ENCODE data around the gene PCCA. TPM values are rescaled to one million over a fixed set of nuclear protein-coding genes. Genes with fewer than 3 reads are reported as not detected.

PCCA gene
- total RNA-seq, 3 donors from 2014 or later, result 46.6 to 69.8 (median 64.7) TPM

GRCh38 chr13:100517135-100517534 lies 428.2 kb downstream of the PCCA start:
- intact Hi-C loops (cut with DNase I; ENCODE audit: low total_unique reads), result no loop called here
- no peaks in the 10 kb centered on the region for H3K27me3 ChIP-seq
- no peaks in the 10 kb centered on the region for H3K4me1 ChIP-seq
- H3K4me3 ChIP-seq, result no peak overlapping the region
- H3K9me3 ChIP-seq, result no peaks in the 10 kb centered on the region
- TF ChIP-seq CTCF (IDR thresholded peaks at IDR 0.05) (no peak), POLR2AphosphoS5 (IDR thresholded peaks at IDR 0.05) (no peak), POLR2A (IDR thresholded peaks at IDR 0.05) (no peak)
- H3K36me3 ChIP-seq, result no peaks in the 10 kb centered on the region
- DNase-seq (ENCODE audit: low spot score in 2 of 2), result no peak
- no peak overlapping the region for H3K27ac ChIP-seq

GRCh38 chr13:100517728-100518127 lies 428.8 kb downstream of the PCCA start:
- Histone ChIP-seq H3K9me3 (no peaks in the 10 kb centered on the region), H3K36me3 (no peaks in the 10 kb centered on the region), H3K27me3 (no peaks in the 10 kb centered on the region), H3K27ac (no peak overlapping the region), H3K4me1 (no peaks in the 10 kb centered on the region), H3K4me3 (no peak overlapping the region)
- no peak for TF ChIP-seq POLR2A (IDR thresholded peaks at IDR 0.05)
- no peak for TF ChIP-seq CTCF (IDR thresholded peaks at IDR 0.05)
- no peak for DNase-seq (ENCODE audit: low spot score in 2 of 2)
- intact Hi-C loops (cut with DNase I; ENCODE audit: low total_unique reads), result no loop called here

GRCh38 chr13:100518394-100519062 lies 429.6 kb downstream of the PCCA start:
- no peak for TF ChIP-seq POLR2AphosphoS5 (IDR thresholded peaks at IDR 0.05)
- no peak for TF ChIP-seq CTCF (IDR thresholded peaks at IDR 0.05)
- TF ChIP-seq POLR2A (IDR thresholded peaks at IDR 0.05), result no peak

GRCh38 chr13:100519626-100520025 lies 430.7 kb downstream of the PCCA start:
- Histone ChIP-seq H3K4me1 (no peaks in the 10 kb centered on the region), H3K9me3 (no peaks in the 10 kb centered on the region), H3K27ac (no peak overlapping the region), H3K4me3 (no peak overlapping the region), H3K27me3 (no peaks in the 10 kb centered on the region), H3K36me3 (no peaks in the 10 kb centered on the region)
- no peak for TF ChIP-seq POLR2A (IDR thresholded peaks at IDR 0.05)
- no peak for TF ChIP-seq POLR2AphosphoS5 (IDR thresholded peaks at IDR 0.05)
- TF ChIP-seq CTCF (IDR thresholded peaks at IDR 0.05), result no peak
- no peak for DNase-seq (ENCODE audit: low spot score in 2 of 2)
- intact Hi-C loops (cut with DNase I; ENCODE audit: low total_unique reads), result no loop called here

More at GRCh38 chr13:100518394-100519062, 429.6 kb downstream of the PCCA start:
- DNase-seq (ENCODE audit: low spot score in 2 of 2), result no peak
- no peaks in the 10 kb centered on the region for H3K27me3 ChIP-seq
- no peaks in the 10 kb centered on the region for H3K36me3 ChIP-seq
- intact Hi-C loops (cut with DNase I; ENCODE audit: low total_unique reads), result no loop called here
- H3K27ac ChIP-seq, result no peak overlapping the region
- no peak overlapping the region for H3K4me3 ChIP-seq
- H3K4me1 ChIP-seq, result no peaks in the 10 kb centered on the region
- no peaks in the 10 kb centered on the region for H3K9me3 ChIP-seq

- DNase-seq (ENCODE audit: low spot score in 2 of 2), result no peak
- TF ChIP-seq CTCF (IDR thresholded peaks at IDR 0.05), result no peak
- TF ChIP-seq POLR2AphosphoS5 (IDR thresholded peaks at IDR 0.05), result no peak
- TF ChIP-seq POLR2A (IDR thresholded peaks at IDR 0.05), result no peak
- Histone ChIP-seq H3K9me3 (no peaks in the 10 kb centered on the region), H3K27ac (no peak overlapping the region), H3K4me3 (no peak overlapping the region), H3K4me1 (no peaks in the 10 kb centered on the region), H3K36me3 (no peaks in the 10 kb centered on the region), H3K27me3 (no peaks in the 10 kb centered on the region)
- intact Hi-C loops (cut with DNase I; ENCODE audit: low total_unique reads), result no loop called here
These were observed 432.3 kb downstream of the PCCA start for GRCh38 chr13:100520936-100521850.

Measured in breast epithelium (tissue), 4 donors.